ENCODE measurements around the gene PDE9A. TPM values are rescaled to one million over a fixed set of nuclear protein-coding genes. Genes with fewer than 3 reads are reported as not detected.

The PDE9A gene
- polyA plus RNA-seq, 2 of the 4 experiments (the other 2 are of a cell fraction), result 1.3 to 3.1 TPM

DNA sequence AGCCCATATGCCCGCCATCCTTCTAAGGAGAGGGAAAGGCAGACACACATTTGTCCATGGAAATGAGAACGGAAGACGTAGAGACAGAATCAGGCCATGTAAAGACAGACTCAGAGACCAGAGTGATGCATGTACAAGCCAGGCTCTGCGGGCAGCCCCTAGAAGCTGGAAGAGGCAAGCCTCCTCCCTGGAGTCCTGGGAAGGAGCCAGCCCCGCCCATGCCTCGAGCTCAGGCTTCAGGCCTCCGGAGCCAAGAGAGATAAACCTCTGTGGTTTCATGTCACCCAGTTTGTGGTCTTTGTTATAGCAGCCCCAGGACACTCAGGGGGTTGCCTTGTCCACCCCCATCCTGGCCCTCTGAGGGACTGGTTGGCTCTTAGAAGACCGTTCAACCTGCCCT, 11.6 kb downstream of the PDE9A start:
- ChIA-PET CTCF (interaction anchor here (0.7 to 1.6 kb wide), 2 partner anchors 9 to 13 kb away, joined by 3 to 7 read pairs; no protein-coding TSS in a partner anchor), POLR2A (no interaction called here)
- no peaks in the 10 kb centered on the region for H3K4me1 ChIP-seq
- ATAC-seq (no peak), DNase-seq (ENCODE audit: low read depth in 1 of 2, low spot score in 1 of 2) (no peak), FAIRE-seq (no peak)
- no peaks in the 10 kb centered on the region for H3K9me3 ChIP-seq
- H3K4me2 ChIP-seq, result no peak overlapping the region
- H3K27ac ChIP-seq, result no peak overlapping the region
- TF ChIP-seq HOXB5 (CRISPR knock-in tag; IDR thresholded peaks at IDR 0.05) (no peak), MYC (IDR thresholded peaks at IDR 0.05; ENCODE audit: borderline replicate concordance, low read length) (no peak)
- no peak overlapping the region for H3K4me3 ChIP-seq
- WGBS (ENCODE audit: missing lambda C conversion rate), result 88% methylated on average over 7 of the region's 8 CpGs

DNA sequence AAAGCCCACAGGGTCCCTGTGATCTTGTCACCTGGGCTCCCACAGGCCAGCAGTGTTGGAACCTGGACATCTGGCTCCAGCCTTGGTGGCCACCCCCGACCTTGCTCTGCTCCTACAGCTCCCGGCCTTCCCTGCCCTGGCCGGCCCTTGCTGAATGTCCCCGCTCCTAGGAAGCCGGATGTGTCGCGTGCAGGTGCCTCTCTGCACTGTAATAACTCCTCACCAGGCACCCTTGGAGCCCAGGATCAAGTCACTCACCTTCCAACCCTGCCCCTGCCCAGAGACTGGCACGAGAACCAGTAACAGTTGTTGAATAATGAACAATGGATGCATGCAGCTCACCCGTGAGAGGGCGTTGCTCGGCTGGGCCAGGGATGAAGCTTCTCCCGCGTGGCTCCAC, 12.1 kb downstream of the PDE9A start:
- WGBS (ENCODE audit: missing lambda C conversion rate), result 92% methylated on average over 8 of the region's 13 CpGs
- FAIRE-seq (no peak), DNase-seq (ENCODE audit: low read depth in 1 of 2, low spot score in 1 of 2) (no peak), ATAC-seq (no peak)
- H3K4me2 ChIP-seq, result no peak overlapping the region
- no peaks in the 10 kb centered on the region for H3K4me1 ChIP-seq
- TF ChIP-seq, protein P1, sequence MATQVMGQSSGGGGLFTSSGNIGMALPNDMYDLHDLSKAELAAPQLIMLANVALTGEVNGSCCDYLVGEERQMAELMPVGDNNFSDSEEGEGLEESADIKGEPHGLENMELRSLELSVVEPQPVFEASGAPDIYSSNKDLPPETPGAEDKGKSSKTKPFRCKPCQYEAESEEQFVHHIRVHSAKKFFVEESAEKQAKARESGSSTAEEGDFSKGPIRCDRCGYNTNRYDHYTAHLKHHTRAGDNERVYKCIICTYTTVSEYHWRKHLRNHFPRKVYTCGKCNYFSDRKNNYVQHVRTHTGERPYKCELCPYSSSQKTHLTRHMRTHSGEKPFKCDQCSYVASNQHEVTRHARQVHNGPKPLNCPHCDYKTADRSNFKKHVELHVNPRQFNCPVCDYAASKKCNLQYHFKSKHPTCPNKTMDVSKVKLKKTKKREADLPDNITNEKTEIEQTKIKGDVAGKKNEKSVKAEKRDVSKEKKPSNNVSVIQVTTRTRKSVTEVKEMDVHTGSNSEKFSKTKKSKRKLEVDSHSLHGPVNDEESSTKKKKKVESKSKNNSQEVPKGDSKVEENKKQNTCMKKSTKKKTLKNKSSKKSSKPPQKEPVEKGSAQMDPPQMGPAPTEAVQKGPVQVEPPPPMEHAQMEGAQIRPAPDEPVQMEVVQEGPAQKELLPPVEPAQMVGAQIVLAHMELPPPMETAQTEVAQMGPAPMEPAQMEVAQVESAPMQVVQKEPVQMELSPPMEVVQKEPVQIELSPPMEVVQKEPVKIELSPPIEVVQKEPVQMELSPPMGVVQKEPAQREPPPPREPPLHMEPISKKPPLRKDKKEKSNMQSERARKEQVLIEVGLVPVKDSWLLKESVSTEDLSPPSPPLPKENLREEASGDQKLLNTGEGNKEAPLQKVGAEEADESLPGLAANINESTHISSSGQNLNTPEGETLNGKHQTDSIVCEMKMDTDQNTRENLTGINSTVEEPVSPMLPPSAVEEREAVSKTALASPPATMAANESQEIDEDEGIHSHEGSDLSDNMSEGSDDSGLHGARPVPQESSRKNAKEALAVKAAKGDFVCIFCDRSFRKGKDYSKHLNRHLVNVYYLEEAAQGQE (IDR thresholded peaks at IDR 0.05), result no peak
- no peak for TF ChIP-seq ZSCAN20 (CRISPR knock-in tag; IDR thresholded peaks at IDR 0.05)
- no peak for TF ChIP-seq RAD21 (conservative IDR thresholded peaks at IDR 0.05 in 1 of 2, IDR thresholded peaks at IDR 0.05 in 1 of 2)
- no peak for TF ChIP-seq BHLHE40 (IDR thresholded peaks at IDR 0.05; ENCODE audit: low read depth, low read length)
- TF ChIP-seq HOXB13 (CRISPR knock-in tag; IDR thresholded peaks at IDR 0.05; ENCODE audit: low read depth), result no peak
- TF ChIP-seq, protein P2, sequence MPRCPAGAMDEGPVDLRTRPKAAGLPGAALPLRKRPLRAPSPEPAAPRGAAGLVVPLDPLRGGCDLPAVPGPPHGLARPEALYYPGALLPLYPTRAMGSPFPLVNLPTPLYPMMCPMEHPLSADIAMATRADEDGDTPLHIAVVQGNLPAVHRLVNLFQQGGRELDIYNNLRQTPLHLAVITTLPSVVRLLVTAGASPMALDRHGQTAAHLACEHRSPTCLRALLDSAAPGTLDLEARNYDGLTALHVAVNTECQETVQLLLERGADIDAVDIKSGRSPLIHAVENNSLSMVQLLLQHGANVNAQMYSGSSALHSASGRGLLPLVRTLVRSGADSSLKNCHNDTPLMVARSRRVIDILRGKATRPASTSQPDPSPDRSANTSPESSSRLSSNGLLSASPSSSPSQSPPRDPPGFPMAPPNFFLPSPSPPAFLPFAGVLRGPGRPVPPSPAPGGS (IDR thresholded peaks at IDR 0.05), result no peak
- TF ChIP-seq ZC3H11A (IDR thresholded peaks at IDR 0.05), result no peak
- no peak for TF ChIP-seq CHD4 (IDR thresholded peaks at IDR 0.05; ENCODE audit: borderline replicate concordance)
- no peak for TF ChIP-seq MAZ (IDR thresholded peaks at IDR 0.05; ENCODE audit: borderline replicate concordance, low read depth, low read length)
- TF ChIP-seq EP300 (IDR thresholded peaks at IDR 0.05), result no peak
- TF ChIP-seq RCOR1 (IDR thresholded peaks at IDR 0.05; ENCODE audit: low read depth, low read length), result no peak
- H3K27ac ChIP-seq, result no peak overlapping the region
- H3K4me3 ChIP-seq, result no peak overlapping the region
- CTCF ChIA-PET, result interaction anchor here (0.7 to 1.6 kb wide), 2 partner anchors 10 to 13 kb away, joined by 3 to 7 read pairs; no protein-coding TSS in a partner anchor
- POLR2A ChIA-PET, result no interaction called here
- no peaks in the 10 kb centered on the region for H3K9me3 ChIP-seq

DNA sequence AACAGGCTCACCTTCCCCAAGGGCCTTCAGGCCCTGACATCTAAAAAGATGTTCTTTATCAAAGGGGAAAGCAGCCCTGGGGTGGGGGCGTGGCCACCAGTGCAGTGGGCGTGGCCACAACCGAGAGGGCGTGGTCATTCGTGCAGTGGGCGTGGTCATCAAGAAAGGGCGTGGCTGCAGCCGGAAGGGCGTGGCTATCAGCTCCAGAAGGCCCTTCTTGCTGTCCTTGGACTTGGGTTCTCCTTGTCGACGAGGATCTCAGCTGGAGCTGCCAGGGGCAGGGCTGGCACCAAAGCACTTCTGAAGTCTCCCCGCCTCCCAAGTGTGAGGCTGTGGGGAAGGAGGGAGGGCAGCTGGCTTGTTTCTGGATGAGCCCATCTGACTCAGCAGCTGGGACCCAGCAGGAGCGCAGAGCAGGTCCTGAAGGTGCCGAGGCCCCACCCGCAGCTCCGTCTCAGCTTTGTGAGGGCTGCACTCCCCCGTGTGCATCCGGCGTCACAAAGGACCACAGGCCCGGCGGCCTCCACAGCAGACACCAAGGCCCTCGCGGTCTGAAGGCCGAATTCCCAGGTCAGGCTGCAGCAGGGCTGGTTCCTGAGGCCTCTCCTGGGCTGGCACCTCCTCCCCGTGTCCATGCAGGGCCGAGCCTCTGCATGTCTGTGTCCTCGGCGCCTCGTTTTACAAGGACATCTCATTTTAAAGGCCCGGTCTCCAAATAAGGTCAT, 12.8 kb downstream of the PDE9A start:
- no peaks in the 10 kb centered on the region for H3K9me3 ChIP-seq
- ChIA-PET POLR2A (no interaction called here), CTCF (interaction anchor here (1.6 kb wide), 1 partner anchor 10 kb away, joined by 7 read pairs; no protein-coding TSS in a partner anchor)
- H3K4me2 ChIP-seq, result no peak overlapping the region
- no peaks in the 10 kb centered on the region for H3K4me1 ChIP-seq
- peak in 1 of 2 experiments; percentile 52; a peak in 2 of 6 replicates for ATAC-seq
- no peak for TF ChIP-seq MAFK (IDR thresholded peaks at IDR 0.05; ENCODE audit: partially characterized antibody)
- TF ChIP-seq HDAC2 (IDR thresholded peaks at IDR 0.05), result no peak
- TF ChIP-seq TP53 (CRISPR knock-in tag; IDR thresholded peaks at IDR 0.05), result no peak
- TF ChIP-seq, protein P3, sequence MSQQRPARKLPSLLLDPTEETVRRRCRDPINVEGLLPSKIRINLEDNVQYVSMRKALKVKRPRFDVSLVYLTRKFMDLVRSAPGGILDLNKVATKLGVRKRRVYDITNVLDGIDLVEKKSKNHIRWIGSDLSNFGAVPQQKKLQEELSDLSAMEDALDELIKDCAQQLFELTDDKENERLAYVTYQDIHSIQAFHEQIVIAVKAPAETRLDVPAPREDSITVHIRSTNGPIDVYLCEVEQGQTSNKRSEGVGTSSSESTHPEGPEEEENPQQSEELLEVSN (IDR thresholded peaks at IDR 0.05; ENCODE audit: borderline replicate concordance, low read depth), result no peak
- no peak for TF ChIP-seq HOXA7 (CRISPR knock-in tag; IDR thresholded peaks at IDR 0.05)
- TF ChIP-seq BHLHE40 (IDR thresholded peaks at IDR 0.05; ENCODE audit: low read depth, low read length), result no peak
- no peak for TF ChIP-seq TFCP2L1 (CRISPR knock-in tag; IDR thresholded peaks at IDR 0.05)
- TF ChIP-seq MYC (IDR thresholded peaks at IDR 0.05; ENCODE audit: borderline replicate concordance, low read length), result no peak
- TF ChIP-seq RAD21 (conservative IDR thresholded peaks at IDR 0.05 in 1 of 2, IDR thresholded peaks at IDR 0.05 in 1 of 2), result no peak
- no peak for TF ChIP-seq POLR2AphosphoS2 (conservative IDR thresholded peaks at IDR 0.05; ENCODE audit: low read length)
- TF ChIP-seq, protein P4, sequence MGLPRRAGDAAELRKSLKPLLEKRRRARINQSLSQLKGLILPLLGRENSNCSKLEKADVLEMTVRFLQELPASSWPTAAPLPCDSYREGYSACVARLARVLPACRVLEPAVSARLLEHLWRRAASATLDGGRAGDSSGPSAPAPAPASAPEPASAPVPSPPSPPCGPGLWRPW (IDR thresholded peaks at IDR 0.05), result no peak
- TF ChIP-seq HEYL (CRISPR knock-in tag; IDR thresholded peaks at IDR 0.05), result no peak
- no peak for TF ChIP-seq ZFP36 (IDR thresholded peaks at IDR 0.05; ENCODE audit: borderline replicate concordance, partially characterized antibody)
- no peak for TF ChIP-seq RARB (CRISPR knock-in tag; IDR thresholded peaks at IDR 0.05)
- peak; percentile 24 to 31 for DNase-seq (ENCODE audit: low read depth in 1 of 2, low spot score in 1 of 2)
- WGBS (ENCODE audit: missing lambda C conversion rate), result 73% methylated on average over 16 of the region's 30 CpGs
- no peak for FAIRE-seq
- no peak overlapping the region for H3K4me3 ChIP-seq
- no peak overlapping the region for H3K27ac ChIP-seq

Measured in A549 (cell line).